ENCODE data around the gene CALD1. TPM values are rescaled to one million over a fixed set of nuclear protein-coding genes. Genes with fewer than 3 reads are reported as not detected.

Gene CALD1
- polyA plus RNA-seq, 4 donors: 201 to 501 (median 268) TPM

DNA sequence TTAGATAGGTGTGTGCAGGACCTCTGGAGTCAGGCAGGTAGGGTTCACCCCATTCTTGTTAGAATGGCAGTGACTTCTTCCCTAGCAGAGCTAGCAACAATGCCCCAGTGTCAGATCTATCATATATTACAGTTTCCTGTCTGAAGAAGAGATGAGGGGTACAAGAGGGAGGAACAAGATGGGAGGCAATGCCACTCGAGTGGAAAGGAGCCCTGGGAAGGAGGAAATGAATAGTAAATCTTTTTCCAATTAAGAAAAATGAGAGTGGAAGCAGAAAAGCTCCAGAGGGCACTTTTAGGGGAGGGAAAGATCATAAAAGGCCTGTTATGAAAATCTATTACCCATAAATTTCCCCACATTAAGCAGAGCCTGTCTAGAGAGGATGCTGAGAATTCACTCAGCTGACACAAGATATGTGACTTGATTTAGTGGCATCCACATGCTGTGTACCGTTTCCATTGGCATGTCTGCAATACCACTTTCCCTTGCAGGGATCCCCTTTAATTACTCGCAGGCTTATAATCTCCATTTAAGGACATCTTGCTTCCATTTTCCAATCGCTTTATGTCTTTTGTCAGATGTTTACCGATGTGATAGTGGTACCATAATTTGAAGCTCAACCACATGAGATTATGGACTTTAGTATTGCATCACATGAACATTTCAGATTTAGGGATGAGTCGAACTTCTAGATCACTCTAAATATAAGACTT is 136.9 kb downstream of the CALD1 start:
- no peak for DNase-seq (ENCODE audit: low read depth in 4 of 4, low spot score in 3 of 4)

DNA sequence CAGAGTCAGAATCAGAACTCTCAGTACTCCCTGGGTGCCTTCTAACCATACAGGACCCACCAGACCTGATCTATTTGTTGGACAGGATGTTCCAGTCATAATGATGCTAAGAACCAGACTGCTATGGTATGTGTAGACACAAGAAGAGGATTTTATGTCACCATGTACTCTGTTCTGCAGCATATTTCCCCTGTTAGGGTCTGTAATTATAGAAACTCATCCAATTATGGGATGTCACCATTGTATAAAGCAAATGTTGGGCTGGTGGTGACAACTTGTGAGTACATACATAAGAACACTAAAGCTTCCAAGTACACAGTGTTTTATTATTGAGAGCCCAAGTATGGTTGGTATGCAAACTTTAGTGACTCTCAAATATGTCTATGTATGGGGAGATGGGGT is 139.8 kb downstream of the CALD1 start:
- DNase-seq (ENCODE audit: low read depth in 4 of 4, low spot score in 3 of 4): no peak

- no peak for DNase-seq (ENCODE audit: low read depth in 4 of 4, low spot score in 3 of 4)
Observed at GRCh38 chr7:134920026-134920753, 140.8 kb downstream of the CALD1 start.

DNA sequence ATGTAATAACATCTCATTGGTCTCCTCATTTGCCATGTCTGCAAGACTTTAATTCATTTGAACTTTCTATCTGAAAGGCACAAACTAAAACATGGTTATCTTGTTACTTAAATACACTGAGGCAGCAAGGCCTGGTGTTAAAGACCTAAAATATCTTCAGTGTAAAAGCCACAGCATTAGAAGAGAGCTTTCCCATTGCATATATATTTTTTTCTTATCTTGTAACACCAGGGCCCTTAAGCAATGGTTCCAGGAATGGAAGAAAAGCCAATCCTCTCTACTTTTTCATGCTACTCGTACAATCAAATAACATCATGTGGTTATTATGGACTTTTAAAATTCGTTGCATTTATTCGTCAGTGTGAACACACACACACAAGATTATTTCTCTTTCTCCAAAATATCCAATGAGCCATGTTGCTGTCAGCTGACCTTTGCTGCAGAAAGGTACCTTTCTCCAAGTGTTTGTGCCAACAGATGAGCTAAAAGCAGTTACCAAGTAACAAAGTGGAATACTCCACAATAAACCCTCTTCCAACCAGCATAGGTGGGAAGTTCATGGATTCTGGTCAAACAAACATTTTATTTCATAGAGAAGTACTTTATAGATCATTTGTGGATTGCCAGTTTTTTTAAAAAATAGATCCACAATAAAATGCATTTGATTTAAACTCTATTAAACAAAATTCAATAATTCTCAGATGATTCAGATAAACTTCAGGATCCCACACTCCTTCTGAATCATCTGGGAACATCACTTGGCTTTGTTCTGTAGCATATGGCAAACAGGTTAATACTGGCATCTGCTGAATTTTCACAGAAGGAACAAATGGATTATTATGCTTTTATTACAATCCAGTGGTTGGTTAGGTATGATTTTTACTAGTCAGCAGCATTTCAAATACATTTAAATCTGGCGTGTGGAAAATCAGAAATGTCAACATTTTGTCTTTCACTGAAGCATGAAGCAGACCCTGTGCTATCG is 143.6 kb downstream of the CALD1 start:
- DNase-seq (ENCODE audit: low read depth in 4 of 4, low spot score in 3 of 4): no peak

DNA sequence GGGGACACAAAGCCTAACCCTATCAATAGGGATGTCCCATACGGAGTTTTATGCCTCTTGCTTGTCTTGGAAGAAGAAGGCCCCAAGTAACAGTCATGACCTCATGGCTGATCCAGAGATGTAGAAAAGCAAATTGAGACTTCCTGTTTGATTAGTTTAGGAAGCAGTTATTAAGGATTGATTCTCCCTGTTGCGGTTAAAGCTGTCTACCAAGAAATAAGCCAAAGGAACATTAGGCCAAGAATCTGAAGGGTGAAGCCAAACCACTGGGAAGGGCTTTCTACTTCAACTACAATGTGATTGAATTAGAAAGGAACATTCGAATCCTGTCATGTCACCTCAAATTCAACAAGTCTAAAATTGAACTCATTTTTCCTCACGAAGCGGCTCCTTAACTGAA is 146.3 kb downstream of the CALD1 start:
- DNase-seq (ENCODE audit: low read depth in 4 of 4, low spot score in 3 of 4): no peak

DNA sequence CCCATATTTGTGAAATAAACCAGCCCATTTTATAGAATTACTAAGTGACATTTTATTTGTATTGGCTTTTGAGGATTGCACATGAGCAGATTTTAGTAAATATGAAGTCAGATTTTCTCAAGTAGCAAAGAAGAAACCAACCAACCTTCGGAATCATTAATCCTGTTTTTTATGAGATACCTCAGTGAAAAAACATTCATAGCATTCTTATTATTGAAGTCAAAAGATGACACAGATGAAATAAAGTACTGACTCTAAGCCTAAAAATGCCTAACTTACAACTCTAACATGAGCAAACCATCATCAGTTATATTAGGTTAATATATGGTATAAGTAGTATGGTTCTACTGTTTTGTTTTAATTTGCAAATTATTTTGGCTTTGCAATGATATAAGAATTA is 147.0 kb downstream of the CALD1 start:
- no peak for DNase-seq (ENCODE audit: low read depth in 4 of 4, low spot score in 3 of 4)

- no peak for DNase-seq (ENCODE audit: low read depth in 4 of 4, low spot score in 3 of 4)
Observed at GRCh38 chr7:134927076-134927475, 147.6 kb downstream of the CALD1 start.

- DNase-seq (ENCODE audit: low read depth in 4 of 4, low spot score in 3 of 4): no peak
Observed at GRCh38 chr7:134927723-134928122, 148.3 kb downstream of the CALD1 start.

DNA sequence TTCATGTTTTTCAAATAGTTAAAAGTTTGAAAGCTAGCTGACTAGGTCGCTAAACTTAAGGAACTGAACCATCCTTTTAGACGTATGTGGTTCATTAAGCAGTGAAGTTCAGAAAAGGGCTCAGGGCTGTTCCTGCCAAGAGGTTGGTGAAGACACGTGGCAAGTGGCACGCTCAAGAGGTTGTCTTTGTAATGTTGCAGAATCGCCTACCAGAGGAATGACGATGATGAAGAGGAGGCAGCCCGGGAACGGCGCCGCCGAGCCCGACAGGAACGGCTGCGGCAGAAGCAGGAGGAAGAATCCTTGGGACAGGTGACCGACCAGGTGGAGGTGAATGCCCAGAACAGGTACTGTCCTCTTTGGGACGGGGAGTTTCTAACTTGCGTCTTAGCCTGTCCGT is 149.1 kb downstream of the CALD1 start:
- no peak for DNase-seq (ENCODE audit: low read depth in 4 of 4, low spot score in 3 of 4)

- DNase-seq (ENCODE audit: low read depth in 4 of 4, low spot score in 3 of 4): no peak
Observed at GRCh38 chr7:134931487-134931886, 152.1 kb downstream of the CALD1 start.

DNA sequence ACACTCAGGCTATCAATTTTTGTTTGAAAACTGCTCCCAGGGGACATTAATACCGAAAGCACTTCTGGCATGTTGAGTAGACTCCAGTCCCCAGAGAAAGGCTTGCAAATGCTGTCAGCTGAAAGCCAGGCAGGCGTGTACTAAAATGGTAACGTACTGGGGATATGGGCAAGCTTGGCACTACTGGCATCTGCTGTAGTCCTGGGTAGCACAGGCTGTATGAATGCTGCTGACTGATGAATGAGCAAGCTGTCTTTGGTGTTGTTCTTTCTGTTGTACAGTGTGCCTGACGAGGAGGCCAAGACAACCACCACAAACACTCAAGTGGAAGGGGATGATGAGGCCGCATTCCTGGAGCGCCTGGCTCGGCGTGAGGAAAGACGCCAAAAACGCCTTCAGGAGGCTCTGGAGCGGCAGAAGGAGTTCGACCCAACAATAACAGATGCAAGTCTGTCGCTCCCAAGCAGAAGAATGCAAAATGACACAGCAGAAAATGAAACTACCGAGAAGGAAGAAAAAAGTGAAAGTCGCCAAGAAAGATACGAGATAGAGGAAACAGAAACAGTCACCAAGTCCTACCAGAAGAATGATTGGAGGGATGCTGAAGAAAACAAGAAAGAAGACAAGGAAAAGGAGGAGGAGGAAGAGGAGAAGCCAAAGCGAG is 153.4 kb downstream of the CALD1 start:
- no peak for DNase-seq (ENCODE audit: low read depth in 4 of 4, low spot score in 3 of 4)

DNA sequence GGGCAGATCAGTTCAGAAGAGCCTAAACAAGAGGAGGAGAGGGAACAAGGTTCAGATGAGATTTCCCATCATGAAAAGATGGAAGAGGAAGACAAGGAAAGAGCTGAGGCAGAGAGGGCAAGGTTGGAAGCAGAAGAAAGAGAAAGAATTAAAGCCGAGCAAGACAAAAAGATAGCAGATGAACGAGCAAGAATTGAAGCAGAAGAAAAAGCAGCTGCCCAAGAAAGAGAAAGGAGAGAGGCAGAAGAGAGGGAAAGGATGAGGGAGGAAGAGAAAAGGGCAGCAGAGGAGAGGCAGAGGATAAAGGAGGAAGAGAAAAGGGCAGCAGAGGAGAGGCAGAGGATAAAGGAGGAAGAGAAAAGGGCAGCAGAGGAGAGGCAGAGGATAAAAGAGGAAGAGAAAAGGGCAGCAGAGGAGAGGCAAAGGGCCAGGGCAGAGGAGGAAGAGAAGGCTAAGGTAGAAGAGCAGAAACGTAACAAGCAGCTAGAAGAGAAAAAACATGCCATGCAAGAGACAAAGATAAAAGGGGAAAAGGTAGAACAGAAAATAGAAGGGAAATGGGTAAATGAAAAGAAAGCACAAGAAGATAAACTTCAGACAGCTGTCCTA is 154.1 kb downstream of the CALD1 start:
- no peak for DNase-seq (ENCODE audit: low read depth in 4 of 4, low spot score in 3 of 4)

DNA sequence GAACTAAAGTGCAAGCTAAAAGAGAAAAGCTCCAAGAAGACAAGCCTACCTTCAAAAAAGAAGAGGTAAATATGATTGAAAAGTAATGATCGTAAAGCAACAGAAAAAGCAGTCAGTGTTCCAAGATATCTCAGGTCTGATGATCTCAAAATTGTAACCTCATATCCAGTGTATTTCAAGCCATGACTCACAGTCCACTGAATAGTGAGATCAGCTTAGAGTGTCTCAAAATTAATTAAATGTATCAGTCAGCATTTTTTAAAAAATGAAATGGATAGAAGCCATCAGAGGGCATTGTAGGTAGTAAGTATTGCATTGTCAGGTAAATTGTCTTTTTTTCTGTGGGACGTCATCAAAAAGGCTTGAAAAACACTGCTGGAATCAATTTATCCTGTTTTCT is 156.3 kb downstream of the CALD1 start:
- DNase-seq (ENCODE audit: low read depth in 4 of 4, low spot score in 3 of 4): no peak

DNA sequence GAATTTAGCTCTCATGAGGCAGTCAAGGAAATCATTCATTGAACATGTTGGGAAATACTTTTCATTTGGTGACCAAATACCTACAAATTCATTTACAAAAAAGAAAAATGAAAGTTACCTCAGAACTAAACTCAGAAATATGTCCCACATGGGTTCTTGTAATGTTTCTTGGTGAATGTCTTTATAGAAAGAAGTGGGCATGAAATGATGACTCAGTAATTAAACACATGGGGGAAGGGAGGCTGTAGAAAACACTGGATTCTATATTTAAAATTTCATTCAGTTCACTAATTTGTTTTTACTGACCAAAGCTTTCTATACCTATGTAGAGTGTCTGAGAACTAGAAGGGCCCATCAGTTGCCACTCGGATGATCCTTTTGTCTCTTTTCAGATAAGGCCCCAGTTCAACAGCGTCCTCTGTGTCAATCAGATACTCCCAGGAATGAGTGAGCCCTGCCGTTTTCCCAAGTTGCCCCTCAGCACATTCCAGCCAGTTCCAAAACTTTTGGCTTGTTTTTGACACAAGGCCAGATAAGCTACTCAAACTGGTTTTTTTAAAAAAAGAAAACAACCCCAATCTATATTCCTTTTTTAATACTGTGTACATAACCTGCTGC is 157.6 kb downstream of the CALD1 start:
- no peak for DNase-seq (ENCODE audit: low read depth in 4 of 4, low spot score in 3 of 4)

DNA sequence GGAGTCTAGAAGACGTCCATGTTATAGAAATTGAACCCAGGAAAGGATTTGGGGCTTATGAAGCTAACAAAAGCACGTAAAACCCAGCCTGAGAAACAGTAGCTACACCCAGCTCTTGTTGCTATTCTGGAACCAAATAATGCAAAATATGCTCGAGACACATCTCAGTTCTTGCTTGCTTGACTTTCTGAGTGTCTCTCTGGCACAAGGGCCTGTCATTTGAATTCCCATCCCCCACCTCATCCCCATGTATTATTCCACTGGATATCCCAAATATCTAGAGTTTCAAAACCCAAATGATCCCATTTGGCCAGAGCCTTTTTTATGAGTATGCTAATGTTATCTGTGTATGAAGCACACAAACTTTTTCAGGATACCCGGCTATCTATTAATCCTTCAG is 158.7 kb downstream of the CALD1 start:
- no peak for DNase-seq (ENCODE audit: low read depth in 4 of 4, low spot score in 3 of 4)

GRCh38 chr7:134939136-134939535 is 159.7 kb downstream of the CALD1 start:
- no peak for DNase-seq (ENCODE audit: low read depth in 4 of 4, low spot score in 3 of 4)

DNA sequence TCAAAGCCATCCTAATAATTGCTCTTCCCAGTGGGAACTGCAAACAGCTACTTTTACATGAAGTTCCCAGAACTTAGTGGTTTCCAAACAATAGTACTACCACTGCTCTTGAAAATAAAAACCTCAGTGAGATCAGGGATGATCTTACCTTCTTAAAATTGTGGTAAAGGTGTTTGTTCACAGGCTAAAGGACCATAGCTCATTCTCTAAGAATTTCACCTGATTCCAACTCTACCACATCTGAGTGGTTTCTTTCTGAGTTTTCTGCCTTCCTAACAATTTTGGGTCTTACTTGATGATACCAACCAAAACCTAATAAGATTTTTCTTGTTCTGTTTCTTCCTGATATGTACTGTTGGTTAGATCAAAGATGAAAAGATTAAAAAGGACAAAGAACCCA is 161.3 kb downstream of the CALD1 start:
- DNase-seq (ENCODE audit: low read depth in 4 of 4, low spot score in 3 of 4): no peak

GRCh38 chr7:134941185-134941900 is 161.9 kb downstream of the CALD1 start:
- no peak for DNase-seq (ENCODE audit: low read depth in 4 of 4, low spot score in 3 of 4)

DNA sequence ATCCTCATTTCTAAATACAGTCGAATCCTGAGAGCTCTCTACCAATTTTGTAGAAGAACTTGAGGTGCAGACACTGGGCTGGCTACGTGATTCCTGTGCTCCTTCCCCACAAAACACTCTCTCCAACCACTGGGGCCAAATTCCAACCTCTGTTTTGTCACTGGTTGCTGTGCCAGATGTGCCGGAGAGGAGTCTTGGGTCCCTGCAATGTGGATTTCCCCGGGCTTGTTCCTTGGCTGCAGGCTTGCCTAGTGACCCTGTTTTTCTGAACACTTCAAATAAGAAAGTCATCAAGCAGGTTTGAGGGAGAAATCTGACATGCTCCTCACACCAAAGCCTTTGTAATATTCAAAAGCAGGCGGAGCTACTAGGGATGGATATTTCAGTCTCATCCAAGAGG is 162.5 kb downstream of the CALD1 start:
- DNase-seq (ENCODE audit: low read depth in 4 of 4, low spot score in 3 of 4): no peak
